ENCODE results near the gene GJB3.

GJB3 gene

DNA sequence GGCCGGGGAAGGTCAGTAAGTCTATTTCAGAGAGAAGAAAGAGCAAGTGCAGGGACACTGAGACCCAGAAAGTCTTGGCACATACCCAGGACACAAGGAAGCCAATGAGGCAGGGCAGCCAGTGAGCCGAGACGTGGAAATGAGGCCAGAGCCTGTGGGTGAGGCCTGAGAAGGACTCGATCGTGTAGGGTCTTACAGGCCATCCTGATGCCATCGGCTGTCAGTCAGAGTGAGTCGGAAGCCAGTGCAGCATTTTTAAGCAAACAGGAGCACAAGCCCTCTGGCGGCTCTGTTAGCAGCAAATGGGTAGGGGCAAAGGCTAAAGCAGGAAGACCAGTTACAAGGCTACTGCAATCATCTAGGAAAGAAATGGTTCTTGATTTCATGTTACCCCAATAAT, 6.1 kb upstream of the GJB3 start:
- no peak for TF ChIP-seq GATA3 (IDR thresholded peaks at IDR 0.05; ENCODE audit: low read depth, low read length)
- no peak for TF ChIP-seq GATA2 (IDR thresholded peaks at IDR 0.05; ENCODE audit: low read depth, low read length)

DNA sequence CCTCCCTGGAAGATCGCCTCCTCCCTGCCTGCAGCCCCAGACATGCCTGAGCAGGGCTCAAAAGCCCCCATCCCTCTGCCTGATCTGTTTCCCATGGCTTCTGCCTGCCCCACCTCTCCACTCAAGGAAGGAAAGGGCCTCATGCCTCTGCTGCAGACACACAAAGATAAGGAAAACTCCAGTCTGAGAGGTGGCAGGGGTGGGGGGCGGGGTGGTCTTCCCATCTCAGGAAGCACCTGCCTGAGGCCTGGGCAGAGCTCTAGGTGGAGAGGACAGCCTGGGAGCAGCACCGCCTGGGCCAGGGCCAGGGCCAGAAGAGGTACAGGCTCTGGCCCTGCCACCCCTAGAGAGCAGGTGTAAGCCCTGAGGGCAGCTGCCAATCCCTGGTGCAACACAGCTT, 4.1 kb upstream of the GJB3 start:
- no peak for TF ChIP-seq GATA3 (IDR thresholded peaks at IDR 0.05; ENCODE audit: low read depth, low read length)
- TF ChIP-seq GATA2 (IDR thresholded peaks at IDR 0.05; ENCODE audit: low read depth, low read length): no peak

DNA sequence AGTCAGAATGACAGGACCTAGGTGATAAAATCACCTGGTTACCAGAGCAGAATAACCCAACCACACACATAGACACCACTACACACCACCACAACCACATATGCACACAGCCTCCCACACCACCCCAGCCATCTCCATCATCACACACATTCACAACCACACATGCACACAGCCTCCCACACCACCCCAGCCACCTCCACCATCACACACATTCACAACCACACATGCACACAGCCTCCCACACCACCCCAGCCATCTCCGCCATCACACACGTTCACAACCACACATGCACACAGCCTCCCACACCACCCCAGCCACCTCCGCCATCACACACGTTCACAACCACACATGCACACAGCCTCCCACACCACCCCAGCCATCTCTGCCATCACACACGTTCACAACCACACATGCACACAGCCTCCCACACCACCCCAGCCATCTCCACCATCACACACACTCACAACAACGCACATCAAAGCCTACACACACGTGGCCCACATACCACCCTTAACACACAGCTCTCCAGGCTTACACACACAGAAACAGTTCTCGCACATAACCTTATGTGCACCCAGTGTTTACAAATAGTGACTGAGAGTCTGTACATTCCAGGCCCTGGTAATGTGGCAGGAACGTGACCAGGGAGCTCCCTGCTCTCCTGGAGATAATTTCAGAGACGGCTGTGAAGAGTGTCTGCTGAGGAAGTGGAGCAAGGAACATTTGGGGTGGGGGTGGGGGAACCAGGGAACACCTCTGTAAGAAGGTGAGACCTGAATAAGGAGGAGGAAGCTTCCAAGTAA, 3.3 kb upstream of the GJB3 start:
- TF ChIP-seq GATA3 (IDR thresholded peaks at IDR 0.05; ENCODE audit: low read depth, low read length) (no peak), GATA2 (IDR thresholded peaks at IDR 0.05; ENCODE audit: low read depth, low read length) (no peak)

DNA sequence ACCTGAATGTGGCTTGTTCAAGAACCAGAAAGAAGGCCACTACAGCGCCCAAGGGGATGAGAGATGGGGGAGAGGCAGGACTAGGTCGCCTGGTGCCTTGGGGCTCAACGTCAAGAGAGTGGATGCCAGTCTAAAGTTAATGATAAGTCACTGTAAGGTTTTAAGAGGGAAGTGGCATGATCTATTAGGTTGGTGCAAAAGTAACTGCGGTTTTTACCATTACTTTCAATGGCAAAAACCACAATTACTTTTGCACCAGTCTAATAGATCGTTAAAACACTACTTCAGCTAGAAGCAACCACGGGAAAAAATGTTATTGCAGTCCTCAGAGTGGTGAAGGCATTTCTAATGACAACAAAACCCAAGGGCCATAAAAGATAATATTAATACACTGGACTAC, 2.6 kb upstream of the GJB3 start:
- TF ChIP-seq GATA2 (IDR thresholded peaks at IDR 0.05; ENCODE audit: low read depth, low read length) (no peak), GATA3 (IDR thresholded peaks at IDR 0.05; ENCODE audit: low read depth, low read length) (no peak)

- TF ChIP-seq GATA3 (IDR thresholded peaks at IDR 0.05; ENCODE audit: low read depth, low read length): no peak
Measured at GRCh38 chr1:34779005-34779404, 2.0 kb upstream of the GJB3 start.

- no peak for TF ChIP-seq GATA2 (IDR thresholded peaks at IDR 0.05; ENCODE audit: low read depth, low read length)
- no peak for TF ChIP-seq GATA3 (IDR thresholded peaks at IDR 0.05; ENCODE audit: low read depth, low read length)
Measured at GRCh38 chr1:34779526-34779925, 1.5 kb upstream of the GJB3 start.

GRCh38 chr1:34779962-34780361, 1.1 kb upstream of the GJB3 start:
- TF ChIP-seq GATA2 (IDR thresholded peaks at IDR 0.05; ENCODE audit: low read depth, low read length) (no peak), GATA3 (IDR thresholded peaks at IDR 0.05; ENCODE audit: low read depth, low read length) (no peak)

DNA sequence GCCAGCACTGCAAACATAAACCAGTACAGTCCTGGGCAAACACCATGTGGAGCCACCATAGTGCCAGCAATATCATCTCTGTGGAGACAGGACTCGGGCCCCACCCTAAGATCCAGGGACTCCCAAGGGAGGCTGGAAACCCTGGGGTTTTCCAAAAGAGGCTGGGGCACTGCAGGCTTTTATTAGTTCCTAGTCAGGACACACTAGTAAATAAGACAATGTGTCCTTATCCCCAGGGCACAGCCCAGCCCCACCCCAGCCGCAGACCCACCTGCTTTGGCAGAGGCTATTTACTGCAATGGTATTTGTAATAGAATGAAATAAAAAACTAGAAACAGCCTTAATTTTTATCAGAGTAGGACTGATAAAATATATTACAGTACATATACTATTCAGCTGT, 486 bp upstream of the GJB3 start:
- TF ChIP-seq GATA3 (IDR thresholded peaks at IDR 0.05; ENCODE audit: low read depth, low read length) (no peak), GATA2 (IDR thresholded peaks at IDR 0.05; ENCODE audit: low read depth, low read length) (no peak)

- no peak for TF ChIP-seq GATA3 (IDR thresholded peaks at IDR 0.05; ENCODE audit: low read depth, low read length)
- no peak for TF ChIP-seq GATA2 (IDR thresholded peaks at IDR 0.05; ENCODE audit: low read depth, low read length)
Measured at GRCh38 chr1:34781844-34782391, 904 bp downstream of the GJB3 start.

GRCh38 chr1:34784751-34785221, 3.8 kb downstream of the GJB3 start:
- TF ChIP-seq GATA2 (IDR thresholded peaks at IDR 0.05; ENCODE audit: low read depth, low read length): no peak
- TF ChIP-seq GATA3 (IDR thresholded peaks at IDR 0.05; ENCODE audit: low read depth, low read length): no peak

GRCh38 chr1:34785231-34785874, 4.3 kb downstream of the GJB3 start:
- TF ChIP-seq GATA2 (IDR thresholded peaks at IDR 0.05; ENCODE audit: low read depth, low read length) (no peak), GATA3 (IDR thresholded peaks at IDR 0.05; ENCODE audit: low read depth, low read length) (no peak)

DNA sequence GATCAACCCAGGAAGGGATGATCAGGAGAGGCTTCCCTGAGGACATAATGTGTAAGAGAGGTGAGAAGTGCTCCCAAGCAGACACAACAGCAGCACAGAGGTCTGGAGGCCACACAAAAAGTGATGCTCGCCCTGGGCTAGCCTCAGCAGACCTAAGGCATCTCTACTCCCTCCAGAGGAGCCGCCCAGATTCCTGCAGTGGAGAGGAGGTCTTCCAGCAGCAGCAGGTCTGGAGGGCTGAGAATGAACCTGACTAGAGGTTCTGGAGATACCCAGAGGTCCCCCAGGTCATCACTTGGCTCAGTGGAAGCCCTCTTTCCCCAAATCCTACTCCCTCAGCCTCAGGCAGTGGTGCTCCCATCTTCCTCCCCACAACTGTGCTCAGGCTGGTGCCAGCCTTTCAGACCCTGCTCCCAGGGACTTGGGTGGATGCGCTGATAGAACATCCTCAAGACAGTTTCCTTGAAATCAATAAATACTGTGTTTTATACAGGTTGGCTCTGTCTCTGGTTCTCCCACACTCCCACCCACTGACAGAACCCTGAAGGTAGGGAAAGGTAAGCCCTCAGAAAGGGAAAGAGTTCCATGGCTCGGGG, 5.0 kb downstream of the GJB3 start:
- TF ChIP-seq GATA3 (IDR thresholded peaks at IDR 0.05; ENCODE audit: low read depth, low read length) (no peak), GATA2 (IDR thresholded peaks at IDR 0.05; ENCODE audit: low read depth, low read length) (no peak)

DNA sequence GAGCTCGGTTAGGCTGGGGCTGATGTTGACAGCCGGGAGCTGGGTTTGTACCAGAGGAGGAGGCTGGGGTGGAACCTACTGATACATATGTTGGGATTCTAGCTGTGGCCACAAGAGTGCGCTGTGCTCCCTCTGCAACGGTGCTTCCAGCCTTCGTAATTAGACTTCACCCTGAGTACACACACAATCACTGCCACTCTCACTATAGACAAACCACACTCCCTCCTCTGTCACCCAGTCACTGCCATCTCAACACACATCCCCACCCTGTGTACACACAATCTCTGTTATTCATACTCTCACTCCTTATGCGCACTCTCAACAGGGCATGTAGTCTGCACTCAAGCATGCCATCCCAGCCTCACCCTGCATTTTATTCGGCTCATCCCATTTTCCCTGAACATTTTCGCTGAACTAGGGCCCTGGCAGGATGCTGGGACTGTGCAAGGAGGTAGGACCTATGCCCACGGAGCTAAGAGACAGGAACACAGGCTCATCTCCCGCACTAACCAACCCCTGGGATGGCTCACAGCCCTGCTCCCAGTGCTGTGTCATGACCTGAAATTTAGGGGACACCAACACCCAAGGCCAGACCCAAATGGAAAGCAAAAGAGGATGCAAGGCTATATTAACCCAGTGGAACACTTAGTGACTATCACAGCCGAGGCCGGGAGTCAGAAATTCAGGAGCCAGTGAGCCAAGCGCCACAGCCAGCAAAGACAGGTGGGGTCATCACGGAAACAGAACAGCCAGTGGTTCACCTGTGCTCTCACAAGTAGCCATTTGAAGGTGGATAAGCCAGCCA, 5.7 kb downstream of the GJB3 start:
- TF ChIP-seq GATA3 (IDR thresholded peaks at IDR 0.05; ENCODE audit: low read depth, low read length): no peak
- TF ChIP-seq GATA2 (IDR thresholded peaks at IDR 0.05; ENCODE audit: low read depth, low read length): no peak
